22Rv1 (cell line): ENCODE measurements around the gene SPRN.

Experiments
- H3K27ac ChIP-seq: fragments of 450-650 bp; 2 replicates; pipeline ENCODE4 v1.5.1; 2017
- ZFX ChIP-seq: fragments of 450-650 bp; IDR thresholded peaks from 2 replicates; pipeline ENCODE4 v1.6.1; 2017; ENCODE audit warnings: antibody characterized with exemption, borderline replicate concordance
- TF ChIP-seq, protein P1 (sequence below): fragments of 450-650 bp; IDR thresholded peaks from 2 replicates; pipeline ENCODE4 v1.5.1; 2017; ENCODE audit warnings: mild to moderate bottlenecking

The SPRN gene

DNA sequence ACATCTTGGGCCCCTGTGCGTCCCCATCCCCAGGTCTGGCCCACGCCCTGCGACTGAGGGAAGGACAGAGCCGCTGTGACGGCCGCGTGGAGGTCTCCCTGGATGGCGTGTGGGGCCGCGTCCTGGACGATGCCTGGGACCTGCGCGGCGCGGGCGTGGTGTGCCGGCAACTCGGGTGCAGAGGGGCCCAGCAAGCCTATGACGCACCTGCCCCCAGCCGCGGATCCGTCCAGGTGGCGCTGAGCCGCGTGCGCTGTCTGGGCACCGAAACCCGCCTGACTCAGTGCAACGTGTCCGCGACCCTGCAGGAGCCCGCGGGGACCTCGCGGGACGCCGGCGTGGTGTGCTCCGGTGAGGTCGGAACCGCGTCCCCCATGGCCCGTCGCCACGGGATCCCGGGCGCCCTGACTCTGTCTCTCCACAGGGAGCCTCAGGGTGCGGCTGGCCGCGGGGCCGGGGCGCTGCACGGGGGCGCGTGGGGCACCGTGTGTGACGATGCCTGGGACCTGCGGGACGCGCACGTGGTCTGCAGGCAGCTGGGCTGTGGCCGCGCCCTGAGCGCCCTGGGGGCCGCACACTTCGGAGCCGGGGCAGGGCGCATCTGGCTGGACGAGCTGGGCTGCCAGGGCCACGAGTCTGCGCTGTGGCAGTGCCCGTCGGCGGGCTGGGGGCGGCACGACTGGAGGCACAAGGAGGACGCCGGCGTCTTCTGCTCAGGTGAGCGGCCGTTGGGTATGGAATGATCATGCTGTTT, 35.2 kb upstream of the SPRN start:
- no peak for TF ChIP-seq ZFX
- TF ChIP-seq, protein P1, sequence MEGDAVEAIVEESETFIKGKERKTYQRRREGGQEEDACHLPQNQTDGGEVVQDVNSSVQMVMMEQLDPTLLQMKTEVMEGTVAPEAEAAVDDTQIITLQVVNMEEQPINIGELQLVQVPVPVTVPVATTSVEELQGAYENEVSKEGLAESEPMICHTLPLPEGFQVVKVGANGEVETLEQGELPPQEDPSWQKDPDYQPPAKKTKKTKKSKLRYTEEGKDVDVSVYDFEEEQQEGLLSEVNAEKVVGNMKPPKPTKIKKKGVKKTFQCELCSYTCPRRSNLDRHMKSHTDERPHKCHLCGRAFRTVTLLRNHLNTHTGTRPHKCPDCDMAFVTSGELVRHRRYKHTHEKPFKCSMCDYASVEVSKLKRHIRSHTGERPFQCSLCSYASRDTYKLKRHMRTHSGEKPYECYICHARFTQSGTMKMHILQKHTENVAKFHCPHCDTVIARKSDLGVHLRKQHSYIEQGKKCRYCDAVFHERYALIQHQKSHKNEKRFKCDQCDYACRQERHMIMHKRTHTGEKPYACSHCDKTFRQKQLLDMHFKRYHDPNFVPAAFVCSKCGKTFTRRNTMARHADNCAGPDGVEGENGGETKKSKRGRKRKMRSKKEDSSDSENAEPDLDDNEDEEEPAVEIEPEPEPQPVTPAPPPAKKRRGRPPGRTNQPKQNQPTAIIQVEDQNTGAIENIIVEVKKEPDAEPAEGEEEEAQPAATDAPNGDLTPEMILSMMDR = no peak
- no peak overlapping the region for H3K27ac ChIP-seq

DNA sequence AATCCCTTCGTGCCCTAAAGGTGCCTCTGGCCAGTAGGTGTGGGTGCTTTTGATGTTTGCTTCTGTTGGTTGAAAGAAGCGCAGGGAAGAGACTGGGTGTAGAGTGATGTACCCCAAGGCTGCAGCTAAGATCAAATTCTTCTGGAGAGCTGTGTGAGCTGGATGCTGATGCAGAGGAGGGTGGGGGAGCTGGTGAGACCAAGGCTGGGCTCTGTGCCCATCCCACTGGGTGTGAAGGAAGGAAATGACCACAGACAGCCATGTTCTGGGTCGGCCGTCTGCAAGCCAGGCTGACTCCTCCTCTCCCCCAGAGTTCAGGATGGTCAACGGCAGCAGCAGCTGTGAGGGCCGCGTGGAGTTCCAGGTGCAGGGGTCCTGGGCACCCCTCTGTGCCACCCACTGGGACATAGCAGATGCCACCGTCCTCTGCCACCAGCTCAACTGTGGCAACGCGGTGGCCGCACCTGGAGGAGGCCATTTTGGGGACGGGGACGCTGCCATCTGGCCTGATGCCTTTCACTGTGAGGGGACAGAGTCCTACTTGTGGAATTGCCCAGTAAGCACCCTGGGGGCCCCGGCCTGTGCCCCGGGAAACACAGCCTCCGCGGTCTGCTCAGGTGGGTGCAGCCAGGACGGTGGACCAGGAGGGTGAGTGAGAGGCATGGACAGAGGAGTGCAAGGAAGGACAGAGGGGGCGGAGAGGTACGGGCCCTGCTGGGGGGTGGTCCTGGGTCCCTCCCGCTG, 34.5 kb upstream of the SPRN start:
- TF ChIP-seq ZFX = no peak
- TF ChIP-seq, protein P1 = no peak
- H3K27ac ChIP-seq = no peak overlapping the region

DNA sequence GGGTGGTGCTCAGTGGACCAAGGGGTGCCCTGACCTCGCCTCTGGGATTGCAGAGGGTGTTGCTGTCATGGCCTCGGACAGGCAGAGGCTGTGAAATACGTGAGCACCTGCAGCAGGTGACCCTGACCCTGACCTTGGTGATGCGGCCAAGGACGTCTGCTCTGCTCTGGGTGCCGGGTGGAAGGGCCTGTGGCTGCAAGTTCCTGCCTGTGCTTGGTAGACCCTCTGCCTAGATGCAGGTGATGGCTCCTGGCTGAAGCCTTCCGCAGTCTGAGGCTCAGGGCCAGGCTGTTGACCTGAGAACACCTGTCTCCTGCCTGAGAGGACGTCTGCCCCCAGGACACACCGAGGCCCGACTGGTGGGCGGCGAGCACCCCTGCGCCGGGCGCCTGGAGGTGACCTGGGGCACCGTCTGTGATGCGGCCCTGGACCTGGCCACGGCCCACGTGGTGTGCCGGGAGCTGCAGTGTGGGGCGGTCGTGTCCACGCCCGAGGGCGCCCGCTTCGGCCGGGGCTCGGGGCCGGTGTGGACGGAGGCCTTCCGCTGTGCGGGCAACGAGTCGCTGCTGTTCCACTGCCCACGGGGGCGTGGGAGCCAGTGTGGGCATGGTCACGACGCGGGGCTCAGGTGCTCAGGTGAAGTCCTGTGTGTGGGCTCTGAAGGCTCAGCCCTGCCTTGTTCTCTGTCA, 33.7 kb upstream of the SPRN start:
- no peak for TF ChIP-seq ZFX
- TF ChIP-seq, protein P1 = no peak

DNA sequence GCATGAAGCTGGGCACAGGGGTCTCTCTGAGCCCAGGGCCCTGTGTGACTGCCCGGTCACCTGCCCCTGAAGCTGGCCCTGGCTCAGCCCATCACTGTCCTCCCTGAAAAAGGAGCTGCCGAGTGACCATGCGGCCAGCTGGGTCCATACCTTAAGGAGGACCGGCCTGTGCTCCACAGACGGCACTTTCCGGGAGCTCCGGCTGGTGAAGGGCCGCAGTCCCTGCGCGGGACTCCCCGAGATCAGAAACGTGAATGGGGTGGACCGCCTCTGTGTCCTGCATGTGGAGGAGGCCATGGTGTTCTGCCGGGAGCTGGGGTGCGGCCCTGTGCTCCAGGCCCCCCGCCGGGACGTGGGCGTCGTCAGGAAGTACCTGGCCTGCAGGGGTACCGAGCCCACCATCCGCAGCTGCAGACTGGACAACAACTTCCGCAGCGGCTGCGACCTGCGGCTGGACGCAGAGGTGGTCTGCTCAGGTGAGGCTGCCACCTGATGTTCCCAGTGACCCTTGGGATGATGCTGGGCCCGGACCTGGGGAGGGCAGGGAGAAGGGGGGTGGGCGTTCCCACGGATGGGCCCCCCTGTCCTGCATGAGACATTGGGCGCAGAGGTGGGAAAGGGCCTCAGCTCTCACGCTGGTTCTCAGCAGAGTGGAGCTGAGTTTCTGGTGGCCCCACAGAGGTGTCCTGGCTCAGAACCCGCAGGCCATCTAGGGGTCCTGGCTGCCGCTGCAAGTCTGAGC, 32.8 kb upstream of the SPRN start:
- TF ChIP-seq, protein P1 = no peak
- no peak for TF ChIP-seq ZFX

More for the DNA sequence above, 33.7 kb upstream of the SPRN start:
- H3K27ac ChIP-seq = no peak overlapping the region

DNA sequence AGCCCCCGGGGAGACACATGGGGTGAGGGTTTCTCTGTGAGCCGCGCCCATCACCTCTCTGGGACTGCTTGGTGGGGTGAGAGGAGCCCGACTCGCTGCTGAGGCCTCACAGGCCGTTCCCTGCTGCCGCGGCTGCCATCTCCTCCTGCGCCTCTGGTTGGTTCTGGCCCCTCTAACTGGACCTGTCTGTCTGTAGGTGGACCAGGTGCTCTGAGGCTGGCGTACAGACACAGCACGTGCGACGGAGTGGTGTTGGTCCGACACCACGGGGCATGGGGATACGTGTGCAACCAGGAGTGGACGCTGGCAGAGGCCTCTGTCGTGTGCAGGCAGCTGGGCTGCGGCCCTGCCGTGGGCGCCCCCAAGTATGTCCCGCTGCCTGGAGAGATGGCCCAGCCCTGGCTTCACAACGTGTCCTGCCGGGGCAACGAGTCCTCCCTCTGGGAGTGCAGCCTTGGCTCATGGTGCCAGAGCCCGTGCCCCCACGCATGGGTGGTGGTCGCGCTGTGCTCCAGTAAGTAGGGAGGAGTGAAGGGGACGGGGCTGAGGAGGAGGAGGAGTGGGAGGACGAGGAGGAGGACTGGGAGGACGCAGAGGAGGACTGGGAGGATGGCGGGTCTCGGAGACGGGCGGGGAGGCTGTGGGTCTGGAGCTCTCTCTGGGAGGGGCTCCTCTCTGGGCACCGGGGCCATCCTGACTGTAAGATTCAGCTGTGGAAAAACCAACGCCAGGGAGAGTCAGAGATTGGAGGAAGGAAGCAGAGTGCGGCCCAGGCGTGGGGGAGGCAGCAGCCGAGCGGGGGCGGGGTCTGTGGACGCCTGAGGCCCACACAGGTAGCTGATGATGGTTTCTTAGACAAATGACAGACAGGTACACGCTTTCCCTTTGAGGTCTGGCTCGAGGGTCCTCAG, 31.9 kb upstream of the SPRN start:
- no peak overlapping the region for H3K27ac ChIP-seq
- TF ChIP-seq, protein P1 = no peak
- TF ChIP-seq ZFX = no peak

More for the DNA sequence above, 32.8 kb upstream of the SPRN start:
- no peak overlapping the region for H3K27ac ChIP-seq

DNA sequence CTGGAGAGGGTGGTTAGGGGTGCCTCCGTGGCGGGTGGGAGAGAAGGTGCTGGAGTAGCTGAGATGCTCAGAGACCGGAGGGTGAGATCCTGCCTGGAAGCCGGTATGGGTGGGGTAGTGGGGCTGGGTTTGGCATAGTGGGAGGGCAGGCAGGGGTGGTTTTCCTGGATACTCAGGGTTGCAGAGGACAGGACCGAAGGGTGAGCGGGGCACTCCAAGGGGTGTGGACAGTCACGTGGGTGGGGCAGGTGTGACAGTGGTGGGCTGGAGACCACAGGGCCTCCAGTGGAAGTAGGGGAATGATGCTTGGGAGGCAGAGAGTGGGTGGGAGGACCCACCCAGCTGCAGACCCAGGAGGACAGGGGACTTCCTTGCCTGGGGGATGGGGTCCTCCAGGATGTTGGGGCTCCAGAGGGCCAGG, 31.2 kb upstream of the SPRN start:
- TF ChIP-seq, protein P1 = no peak
- TF ChIP-seq ZFX = no peak
- no peak overlapping the region for H3K27ac ChIP-seq
